ENCODE measurements around the gene PLBD2.

The PLBD2 gene

DNA sequence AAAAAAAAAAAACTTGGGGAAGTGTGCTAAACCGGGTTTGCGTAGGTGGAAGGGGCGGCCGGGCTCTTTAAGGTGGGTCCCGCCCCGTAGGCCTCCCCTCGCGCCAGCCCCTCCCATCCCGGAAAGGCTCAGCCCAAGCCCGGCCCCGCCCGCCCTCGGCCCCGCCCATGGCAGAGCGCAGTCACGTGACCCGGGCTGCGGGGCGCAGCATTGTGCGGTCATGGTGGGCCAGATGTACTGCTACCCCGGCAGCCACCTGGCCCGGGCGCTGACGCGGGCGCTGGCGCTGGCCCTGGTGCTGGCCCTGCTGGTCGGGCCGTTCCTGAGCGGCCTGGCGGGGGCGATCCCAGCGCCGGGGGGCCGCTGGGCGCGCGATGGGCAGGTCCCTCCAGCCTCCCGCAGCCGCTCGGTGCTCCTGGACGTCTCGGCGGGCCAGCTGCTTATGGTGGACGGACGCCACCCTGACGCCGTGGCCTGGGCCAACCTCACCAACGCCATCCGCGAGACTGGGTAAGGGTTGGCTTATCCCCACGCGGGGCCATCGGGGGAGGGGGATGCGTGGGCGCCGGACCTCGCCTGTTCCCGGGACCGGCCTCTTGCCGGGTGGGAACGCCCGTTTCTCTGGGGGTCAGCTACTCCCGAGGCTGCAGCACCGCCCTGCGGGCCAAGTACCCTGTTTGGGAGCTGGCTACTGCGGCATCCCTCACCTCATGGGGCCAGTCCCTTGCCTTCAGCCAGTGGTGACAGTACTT, at the start of gene PLBD2:
PLBD2 (plus strand) TSS at position 207 of the 752 bp plus-strand sequence; CDS start at position 221, 14 bp downstream.
- DNase-seq: peak; percentile 93

GRCh38 chr12:113310489-113310888, 47.9 kb upstream of the PLBD2 start:
- no peak for DNase-seq

DNA sequence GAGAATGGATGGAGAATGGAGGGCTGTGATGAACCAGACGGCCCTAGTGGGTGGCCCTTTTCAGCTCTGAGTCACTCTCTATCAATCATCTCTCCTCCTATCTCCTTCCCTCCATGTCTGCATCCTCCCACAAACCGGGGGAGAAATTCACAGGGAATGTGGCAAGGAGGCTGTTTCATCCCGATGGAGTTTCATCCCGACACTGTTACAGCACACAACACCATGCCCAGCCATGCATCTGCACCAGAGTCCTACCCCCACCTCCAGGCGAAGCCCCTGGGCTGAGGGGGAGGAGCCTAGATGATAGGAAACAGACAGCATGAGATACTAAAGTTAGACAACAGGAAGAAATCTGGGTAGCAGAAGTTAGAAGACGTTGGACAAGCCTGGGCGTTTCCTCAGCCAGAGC, 44.3 kb upstream of the PLBD2 start:
- DNase-seq: no peak

- no peak for DNase-seq
Measured at GRCh38 chr12:113315358-113315757, 43.0 kb upstream of the PLBD2 start.

DNA sequence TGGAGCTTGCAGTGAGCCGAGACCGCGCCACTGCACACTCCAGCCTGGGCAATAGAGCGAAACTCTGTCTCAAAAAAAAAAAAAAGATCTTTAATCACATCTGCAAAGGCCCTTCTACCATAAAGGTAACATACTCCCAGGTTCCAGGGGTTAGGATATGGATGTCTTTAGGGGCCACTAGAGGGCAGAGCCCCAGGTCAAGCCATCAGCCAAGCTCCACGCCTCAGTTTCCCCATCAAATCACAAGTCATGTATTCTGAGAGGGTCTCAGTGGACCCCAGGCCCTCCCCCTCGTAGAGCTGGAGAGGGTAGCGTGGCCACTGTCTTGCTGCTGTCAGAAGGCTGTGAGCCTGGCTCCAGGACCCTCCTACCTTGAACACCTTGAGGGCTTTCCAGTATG, 42.2 kb upstream of the PLBD2 start:
- no peak for DNase-seq

GRCh38 chr12:113317122-113317521, 41.3 kb upstream of the PLBD2 start:
- DNase-seq: no peak

- no peak for DNase-seq
Measured at GRCh38 chr12:113318046-113318656, 40.2 kb upstream of the PLBD2 start.

- no peak for DNase-seq
Measured at GRCh38 chr12:113318900-113319628, 39.3 kb upstream of the PLBD2 start.

GRCh38 chr12:113320401-113320800, 38.0 kb upstream of the PLBD2 start:
- no peak for DNase-seq

GRCh38 chr12:113322343-113322742, 36.0 kb upstream of the PLBD2 start:
- DNase-seq: no peak

DNA sequence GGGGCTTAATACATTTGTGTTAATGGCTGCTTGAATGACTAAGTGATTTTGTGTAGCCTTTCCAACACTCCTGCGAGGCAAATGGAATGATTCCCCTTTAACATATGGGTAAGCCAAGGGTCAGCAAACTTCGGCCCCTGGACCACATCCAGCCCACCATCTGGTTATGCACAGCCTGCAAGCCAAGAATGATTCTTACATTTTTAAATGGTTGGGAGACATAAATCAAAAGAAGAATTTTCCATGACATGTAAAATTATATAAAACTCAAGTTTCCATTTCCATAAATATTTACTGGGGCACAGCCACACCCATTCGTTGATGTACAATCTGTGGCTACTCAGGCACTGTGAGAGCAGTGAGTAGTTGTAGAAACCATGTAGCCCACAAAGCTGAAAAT, 32.5 kb upstream of the PLBD2 start:
- no peak for DNase-seq

GRCh38 chr12:113326775-113327395, 31.5 kb upstream of the PLBD2 start:
- no peak for DNase-seq

DNA sequence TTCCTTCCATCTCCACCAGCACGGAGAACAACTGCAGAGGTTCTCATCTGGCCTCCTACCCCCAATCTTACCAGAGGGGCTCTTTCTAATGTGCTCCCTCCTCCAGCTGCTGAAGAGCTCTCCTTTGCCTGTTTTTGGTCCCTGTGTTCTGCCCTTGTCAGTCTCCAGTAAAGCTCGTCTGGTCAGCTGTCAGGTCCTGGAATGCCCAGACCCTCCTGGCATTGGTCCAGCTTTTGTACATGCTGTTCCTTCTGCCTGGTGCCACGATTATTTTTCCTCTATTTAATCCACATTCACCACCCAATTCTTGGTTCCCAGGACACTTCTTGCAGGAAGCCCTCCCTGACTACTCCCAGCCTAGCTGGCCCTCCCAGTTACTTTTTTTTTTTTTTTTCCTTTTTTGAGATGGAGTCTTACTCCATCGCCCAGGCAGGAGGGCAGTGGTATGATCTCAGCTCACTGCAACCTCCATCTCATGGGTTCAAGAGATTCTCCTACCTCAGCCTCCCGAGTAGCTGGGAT, 30.0 kb upstream of the PLBD2 start:
- no peak for DNase-seq

DNA sequence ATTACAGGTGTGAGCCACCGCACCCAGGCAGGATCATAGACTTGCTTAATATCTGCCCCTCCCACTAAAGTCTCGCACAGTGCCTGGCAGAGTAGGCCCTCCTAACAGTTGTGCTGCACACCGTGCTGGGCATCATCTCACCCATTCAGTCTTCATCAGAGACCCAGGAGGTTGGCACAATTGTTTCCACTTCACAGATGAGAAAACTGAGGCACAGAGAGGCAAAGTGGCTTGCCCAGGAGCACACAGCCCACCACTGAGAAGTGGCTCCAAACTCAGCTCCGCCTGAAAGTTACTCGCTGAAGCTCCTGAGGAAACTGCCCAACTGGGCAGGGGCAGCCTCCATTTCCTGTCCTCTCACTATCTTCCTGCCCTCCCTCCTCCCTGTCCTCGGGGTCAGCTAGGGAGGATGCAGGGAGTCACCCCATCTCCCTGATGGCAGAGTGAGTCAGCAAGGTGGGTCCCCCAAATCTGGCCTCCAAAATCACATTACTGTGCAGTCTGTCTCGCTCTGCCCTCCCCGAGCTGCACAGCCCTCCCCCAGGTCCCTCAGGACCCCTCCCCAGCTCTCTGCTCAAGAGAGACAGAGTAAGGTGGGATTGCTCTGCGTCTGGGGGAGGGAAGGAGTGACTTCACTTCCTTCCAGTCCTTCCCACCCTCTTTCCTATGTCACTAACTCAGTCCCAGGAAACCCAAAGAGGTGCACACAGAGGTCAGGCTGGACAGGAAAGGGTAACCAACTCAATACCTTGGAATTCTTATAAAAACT, 29.2 kb upstream of the PLBD2 start:
- DNase-seq: no peak

DNA sequence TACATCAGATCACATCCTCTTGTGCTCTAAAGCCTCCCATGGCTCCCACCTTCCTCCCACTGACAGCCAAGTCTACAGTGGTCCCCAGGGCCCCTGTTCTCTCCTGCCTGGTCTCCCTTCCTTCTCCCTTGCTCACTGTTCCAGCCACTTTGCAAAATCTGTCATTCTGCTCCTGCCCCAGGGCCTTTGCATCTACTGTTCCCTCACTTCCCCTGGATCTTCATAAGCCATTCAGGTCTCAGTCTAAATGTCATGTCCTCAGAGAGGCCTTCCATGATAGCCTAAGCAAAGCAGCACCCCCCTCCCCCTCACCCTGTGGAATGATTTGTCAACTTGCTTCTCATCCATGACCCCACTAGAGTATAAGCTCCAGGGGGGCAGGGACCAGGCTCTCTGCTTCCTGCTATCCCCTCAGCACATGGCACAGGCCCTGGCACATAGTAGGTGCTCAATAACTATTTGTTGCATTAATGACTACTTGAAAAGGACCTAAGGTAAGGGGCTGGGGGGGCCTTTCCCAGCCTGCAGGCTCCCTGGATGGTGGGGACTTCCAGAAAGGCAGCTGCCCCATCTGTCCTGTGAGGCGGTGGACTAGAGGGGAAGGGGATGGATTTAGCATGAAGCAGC, 28.5 kb upstream of the PLBD2 start:
- DNase-seq: no peak

DNA sequence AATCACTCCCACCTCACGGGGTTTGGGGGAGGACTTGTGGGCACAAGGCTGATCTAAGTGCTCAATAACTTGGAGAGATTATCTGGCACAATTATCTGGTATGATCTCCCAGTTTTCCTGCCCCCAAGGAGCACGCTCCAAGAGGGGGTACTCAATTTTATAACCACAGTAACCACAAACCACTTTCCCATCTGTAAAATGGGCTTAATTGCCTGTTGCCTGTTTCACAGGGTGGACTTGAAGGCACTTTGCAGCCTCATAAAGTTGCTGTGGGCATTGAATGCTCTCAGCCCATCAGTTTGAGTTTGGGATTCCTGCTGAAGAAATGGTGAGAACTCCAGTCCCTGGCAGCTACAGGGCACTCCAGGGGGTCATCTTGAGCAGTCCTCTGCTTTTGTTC, 27.9 kb upstream of the PLBD2 start:
- DNase-seq: no peak

GRCh38 chr12:113332688-113333417, 25.5 kb upstream of the PLBD2 start:
- no peak for DNase-seq

DNA sequence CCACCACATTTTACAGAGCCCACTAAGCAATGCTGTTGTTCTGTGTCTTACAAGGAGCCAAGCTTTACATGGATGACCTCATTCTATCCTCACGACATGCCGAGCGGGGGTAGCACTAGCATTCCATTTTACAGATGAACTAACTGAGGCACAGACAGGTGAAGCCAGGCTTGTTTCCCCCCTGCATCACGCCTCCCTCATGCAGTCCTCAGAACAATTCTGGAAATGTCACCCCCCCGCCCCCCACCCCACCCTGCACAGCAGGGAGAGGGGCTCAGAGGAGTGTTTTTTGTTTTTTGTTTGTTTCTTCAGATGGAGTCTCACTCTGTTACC, 25.0 kb upstream of the PLBD2 start:
- DNase-seq: no peak

- DNase-seq: no peak
Measured at GRCh38 chr12:113333877-113334785, 24.3 kb upstream of the PLBD2 start.
